Activated naive CD4-positive, alpha-beta T cell treated with anti-CD3 and anti-CD28 coated beads, Interleukin-2, amount 50 U/mL, for 16 hours (primary cell): ENCODE measurements around the gene GLOD5.
"Not testable (repeated sequence)": the region's sequence is repeated elsewhere in the genome, so short reads cannot be mapped to it uniquely, and the experiment has no call there.

Experiments
- DNase-seq: peaks from one replicate; pipeline ENCODE4 v3.0.0-alpha.2; 2020

The GLOD5 gene

DNA sequence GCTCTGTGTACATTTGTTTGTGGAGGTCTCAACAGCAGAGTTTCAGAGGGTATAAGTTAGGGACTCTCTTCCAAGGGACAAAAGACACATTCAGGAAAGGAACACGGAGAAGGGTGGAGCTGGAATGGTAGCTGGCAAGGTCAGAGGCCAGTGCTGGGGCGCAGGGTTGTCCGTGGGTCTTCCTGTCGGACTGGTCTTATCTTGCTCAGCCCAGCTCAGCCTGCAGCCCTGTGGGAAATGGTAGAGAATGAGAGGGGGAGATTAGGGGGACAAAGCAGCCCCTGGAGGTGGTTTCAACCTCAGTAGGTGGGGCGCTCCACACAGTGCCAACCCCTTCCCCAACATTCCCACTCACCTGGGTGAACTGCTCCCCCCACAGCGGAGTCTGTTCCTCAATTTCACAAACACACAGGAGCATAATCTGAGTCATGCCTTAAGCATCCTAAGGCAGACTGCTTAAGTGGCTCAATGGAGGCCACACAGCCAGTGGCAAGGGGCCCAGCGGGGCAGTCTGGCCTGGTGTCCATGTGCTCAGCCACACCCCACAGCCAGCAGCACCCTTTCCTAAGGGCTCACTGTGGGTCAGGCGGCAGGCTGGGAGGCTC, 33.5 kb downstream of the GLOD5 start:
- DNase-seq, result no peak

DNA sequence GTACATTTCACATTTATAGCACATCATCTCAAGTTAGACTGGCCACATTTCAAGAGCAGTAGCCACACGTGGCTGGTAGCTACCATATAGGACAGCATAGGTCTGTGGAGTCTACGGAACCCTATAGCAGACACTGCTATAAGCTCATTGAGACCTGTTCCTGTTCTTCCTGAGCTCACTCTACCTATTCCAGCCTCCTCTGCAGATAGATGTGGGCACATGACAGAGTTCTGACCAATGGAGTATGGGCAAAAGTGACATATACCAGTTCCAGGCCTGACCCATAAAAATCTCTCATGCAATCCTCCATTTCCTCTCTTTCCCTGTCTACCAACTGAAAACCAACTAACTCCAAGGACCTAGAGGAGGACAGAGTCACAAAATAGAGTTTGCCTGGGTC, 36.8 kb downstream of the GLOD5 start:
- no peak for DNase-seq

DNA sequence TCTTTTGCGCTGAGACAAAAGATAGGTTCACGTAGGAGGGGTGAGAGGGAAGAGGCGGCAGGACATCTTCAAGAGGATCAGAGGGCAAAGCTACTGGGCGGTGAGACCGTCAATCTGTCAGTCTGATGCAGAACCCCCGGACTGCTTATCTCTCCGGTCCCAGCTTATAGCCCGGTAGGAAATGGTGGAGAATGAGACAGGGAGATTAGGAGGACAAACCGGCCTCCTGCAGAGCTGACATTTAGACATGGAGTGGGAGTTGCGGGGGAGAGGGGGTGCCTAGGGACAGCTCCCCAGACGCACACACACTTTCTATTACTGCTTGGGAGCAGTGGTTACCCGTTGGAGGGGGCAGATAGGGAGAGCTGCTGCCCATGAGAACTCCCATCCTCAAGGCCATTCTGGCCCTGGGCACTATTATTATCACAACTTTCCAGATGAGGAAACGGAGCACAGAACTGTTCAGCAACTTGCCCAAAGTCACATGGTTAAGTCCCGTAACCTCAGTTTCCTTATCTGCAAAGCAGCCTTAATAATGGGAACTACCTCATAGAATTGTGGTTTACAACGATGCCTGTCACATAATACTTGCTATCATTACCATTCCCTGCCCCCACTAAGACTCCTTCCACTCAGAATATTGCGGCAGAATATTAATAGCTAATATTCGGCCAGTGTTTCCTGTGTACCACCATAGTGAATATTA, 39.2 kb downstream of the GLOD5 start:
- no peak for DNase-seq

DNA sequence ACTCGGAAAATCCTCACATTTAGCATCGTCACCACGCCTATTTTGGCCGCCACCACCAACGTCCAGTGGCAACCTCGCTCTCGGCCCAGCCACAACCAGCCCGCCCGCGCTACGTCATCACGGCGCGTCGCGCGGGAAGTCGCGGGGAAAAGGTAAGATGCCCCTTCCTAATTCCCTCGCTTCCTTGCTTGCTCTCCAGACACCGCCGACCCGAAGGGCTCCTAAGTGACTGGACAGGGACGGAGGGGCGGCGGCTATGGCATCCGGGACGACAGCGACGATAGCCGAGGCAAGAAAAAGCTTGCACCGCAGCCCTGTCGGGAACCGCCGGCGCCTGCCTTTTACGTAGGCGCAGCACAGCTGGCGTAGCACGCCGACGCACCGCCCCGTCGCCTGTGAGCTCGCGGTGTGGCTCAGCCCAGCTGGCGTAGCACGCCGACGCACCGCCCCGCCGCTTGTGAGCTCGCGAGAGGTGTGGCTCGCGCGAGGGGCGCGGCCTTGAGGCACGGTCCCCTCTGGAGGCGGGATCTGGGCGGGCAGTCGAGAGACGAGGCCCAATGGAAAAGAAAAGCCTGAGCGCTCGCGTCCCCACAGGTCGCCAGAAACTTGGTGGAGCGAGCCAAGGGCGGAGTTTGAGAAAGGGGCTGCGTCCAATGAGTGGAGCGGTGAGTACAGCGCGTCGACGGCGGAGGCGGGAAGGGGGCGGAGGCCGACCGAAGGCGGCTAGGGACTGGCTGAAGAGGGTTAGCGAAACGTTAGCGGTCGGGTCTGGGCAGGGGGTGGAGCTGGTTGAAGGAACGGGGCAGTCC, 39.9 kb downstream of the GLOD5 start, which contains the start of gene HDAC6:
HDAC6 (plus strand) TSS at position 788 of the 809 bp plus-strand sequence. CDS start 626 bp downstream, outside the sequence.
- peak; percentile 95 for DNase-seq

DNA sequence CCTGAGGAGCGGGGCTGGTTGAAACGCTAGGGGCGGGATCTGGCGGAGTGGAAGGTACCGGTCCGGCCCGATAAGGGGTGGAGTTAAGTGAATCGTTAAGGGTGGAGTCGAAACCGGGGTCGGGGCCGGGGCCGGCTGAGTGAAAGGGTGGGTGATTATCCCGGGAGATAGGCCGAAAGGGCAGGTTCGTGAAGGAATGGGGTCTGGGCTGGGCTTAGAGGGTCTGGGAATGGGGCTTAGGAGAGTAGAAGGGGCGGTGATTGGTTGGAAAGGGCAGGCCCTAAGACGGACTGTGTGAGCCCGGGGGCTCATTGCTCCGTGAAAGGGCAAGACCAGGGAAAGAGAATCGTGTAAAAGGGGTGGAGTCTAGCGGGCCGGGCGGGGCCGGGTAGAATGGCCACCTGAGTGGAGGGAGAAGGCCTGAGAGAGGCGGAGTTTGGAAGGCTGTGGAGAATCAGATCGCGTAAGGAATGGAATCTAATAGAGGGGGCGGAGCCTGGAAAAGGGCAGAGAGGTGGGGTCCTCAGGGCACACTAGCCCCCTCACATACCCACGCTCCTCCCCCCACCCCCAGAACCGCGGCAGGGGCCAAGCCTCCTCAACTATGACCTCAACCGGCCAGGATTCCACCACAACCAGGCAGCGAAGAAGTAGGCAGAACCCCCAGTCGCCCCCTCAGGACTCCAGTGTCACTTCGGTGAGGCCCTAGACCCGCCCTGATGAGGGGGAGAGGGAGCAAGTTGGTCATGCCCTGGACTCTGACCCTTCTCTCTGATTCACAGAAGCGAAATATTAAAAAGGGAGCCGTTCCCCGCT, 40.8 kb downstream of the GLOD5 start:
- peak; percentile 52 for DNase-seq

DNA sequence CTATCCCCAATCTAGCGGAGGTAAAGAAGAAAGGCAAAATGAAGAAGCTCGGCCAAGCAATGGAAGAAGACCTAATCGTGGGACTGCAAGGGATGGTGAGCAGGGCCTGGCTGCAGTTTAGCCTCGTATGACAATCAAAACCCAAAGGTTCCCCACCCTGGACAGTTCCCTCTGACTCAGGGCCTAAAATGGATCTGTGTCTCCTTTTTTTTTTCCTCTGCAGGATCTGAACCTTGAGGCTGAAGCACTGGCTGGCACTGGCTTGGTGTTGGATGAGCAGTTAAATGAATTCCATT, 41.3 kb downstream of the GLOD5 start:
- DNase-seq, result no peak

DNA sequence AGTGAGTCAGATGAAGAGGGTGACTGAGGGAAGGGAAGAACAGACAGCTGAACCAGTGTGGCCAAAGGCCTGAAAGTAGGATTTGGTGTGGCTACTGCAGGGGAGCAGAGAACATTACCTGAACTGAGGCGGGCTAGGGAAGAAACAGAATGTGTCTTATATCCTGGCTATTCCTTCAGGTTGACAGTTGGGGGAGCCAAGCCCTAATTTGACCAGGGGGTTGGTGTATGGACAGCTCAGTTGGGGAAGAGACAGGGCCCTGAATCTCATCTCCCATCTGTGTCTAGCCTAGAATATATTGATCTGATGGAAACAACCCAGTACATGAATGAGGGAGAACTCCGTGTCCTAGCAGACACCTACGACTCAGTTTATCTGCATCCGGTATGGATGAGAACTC, 44.5 kb downstream of the GLOD5 start:
- no peak for DNase-seq

DNA sequence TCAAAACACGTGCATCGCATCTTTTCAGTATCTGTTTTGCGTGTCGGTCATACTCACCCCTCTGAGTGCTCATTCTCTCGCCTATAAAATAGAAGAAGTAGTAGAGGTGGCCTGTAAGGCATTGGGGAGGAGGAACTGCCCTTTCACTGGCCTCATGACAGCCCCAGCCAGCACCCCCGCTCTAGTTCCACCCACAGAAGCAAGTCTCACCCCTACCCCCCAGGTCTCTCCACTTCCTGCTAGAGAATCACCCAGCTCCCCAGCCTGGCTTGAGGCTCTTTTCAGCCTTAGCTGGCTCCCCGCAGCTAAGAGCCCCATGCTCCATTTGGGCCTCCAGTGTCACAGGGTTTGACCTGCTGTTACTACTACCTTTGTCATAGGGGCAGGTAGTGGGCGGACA, 52.1 kb downstream of the GLOD5 start:
- DNase-seq, result no peak

DNA sequence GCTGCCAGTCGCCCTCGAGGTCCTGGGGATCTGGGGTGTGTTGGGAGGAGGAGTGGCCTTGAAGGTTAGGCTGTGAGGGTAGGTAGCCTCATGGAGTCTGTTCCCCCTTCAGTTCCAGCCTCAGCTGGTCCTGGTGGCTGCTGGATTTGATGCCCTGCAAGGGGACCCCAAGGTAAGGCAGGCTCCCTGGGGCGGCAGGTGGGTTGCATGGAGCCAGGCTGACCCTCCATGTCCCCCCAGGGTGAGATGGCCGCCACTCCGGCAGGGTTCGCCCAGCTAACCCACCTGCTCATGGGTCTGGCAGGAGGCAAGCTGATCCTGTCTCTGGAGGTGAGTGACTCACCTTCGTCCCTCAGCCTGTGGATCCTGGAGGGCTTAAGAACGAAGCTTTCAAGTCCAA, 53.2 kb downstream of the GLOD5 start:
- no peak for DNase-seq

DNA sequence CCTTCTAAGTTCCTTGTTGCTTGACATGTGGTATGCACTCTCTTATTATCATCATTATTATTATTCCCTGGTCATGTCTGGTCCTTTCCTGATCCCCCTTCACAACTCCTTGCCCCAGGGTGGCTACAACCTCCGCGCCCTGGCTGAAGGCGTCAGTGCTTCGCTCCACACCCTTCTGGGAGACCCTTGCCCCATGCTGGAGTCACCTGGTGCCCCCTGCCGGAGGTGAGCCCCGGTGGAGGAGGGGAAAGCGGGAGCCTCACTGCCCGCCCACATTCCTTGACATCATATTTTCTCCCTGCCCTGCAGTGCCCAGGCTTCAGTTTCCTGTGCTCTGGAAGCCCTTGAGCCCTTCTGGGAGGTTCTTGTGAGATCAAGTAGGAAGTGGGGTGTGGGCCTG, 53.7 kb downstream of the GLOD5 start:
- no peak for DNase-seq

DNA sequence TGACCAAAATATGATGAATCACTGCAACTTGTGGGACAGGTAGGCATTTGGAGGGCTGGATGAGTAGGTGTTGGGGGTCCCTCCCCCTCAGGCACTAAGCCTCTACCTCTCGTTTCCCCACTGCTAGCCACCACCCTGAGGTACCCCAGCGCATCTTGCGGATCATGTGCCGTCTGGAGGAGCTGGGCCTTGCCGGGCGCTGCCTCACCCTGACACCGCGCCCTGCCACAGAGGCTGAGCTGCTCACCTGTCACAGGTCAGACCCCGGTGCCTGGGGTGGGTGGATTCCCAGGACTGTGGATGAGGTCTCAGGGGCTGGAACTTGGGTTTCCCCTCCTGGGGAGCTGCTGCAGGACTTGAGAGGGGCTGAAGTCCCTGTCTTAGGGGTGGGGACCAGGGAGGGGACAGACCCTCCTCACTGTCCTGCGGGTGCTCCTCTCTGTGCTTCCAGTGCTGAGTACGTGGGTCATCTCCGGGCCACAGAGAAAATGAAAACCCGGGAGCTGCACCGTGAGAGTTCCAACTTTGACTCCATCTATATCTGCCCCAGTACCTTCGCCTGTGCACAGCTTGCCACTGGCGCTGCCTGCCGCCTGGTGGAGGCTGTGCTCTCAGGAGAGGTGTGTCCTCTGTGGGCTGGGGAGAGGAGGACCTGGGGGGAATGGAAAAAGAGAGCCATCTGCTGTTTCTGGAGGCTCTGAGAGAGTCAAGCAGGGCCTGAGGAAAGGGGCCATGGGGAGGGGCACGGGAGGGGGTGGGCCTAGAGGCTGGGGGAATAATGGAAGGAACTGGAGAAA, 54.7 kb downstream of the GLOD5 start:
- DNase-seq, result no peak

DNA sequence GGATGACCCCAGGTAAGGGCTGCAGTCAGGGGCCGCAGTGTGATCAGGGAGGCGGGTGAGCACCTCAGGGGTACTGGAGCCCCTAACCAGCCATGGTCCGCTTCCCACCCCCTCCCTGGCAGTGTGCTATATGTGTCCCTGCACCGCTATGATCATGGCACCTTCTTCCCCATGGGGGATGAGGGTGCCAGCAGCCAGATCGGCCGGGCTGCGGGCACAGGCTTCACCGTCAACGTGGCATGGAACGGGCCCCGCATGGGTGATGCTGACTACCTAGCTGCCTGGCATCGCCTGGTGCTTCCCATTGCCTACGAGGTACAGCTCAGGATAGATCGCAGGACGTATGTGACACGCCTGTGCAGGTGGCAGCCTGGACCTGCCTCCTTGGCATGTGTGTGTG, 56.6 kb downstream of the GLOD5 start:
- DNase-seq, result no peak

DNA sequence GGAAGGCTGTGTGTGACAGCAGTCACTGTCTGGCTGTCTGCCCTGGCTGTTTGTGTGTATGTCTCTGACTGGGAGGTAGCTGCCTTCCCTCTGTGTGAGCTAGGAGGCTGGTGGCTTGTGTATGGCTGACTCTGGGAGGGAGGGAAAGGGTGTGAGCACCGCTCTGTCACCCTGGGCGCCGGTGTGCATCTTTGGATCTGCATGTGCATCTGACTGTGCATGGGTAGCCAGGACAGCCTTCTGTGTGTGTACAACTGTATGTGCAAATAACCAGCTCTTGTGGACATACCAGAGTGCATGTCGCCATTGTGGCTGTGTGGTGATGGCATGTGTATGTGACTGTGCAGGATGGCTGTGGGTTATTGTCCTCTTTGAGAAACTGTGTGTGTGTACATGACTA, 57.3 kb downstream of the GLOD5 start:
- no peak for DNase-seq

DNA sequence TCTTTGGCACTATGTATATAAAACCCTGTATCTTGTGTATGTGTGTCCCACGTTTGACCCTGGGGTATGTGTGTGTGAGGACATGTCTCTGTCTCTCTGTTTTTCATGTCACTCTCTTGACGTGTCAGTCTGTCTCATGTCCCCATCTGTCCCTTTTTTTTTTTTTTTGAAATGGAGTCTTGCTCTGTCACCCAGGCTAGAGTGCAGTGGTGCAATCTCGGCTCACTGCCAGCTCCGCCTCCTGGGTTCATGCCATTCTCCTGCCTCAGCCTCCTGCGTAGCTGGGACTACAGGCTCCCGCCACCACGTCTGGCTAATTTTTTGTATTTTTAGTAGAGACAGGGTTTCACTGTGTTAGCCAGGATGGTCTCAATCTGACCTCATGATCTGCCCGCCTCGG, 57.8 kb downstream of the GLOD5 start:
- DNase-seq, result not testable (repeated sequence)

DNA sequence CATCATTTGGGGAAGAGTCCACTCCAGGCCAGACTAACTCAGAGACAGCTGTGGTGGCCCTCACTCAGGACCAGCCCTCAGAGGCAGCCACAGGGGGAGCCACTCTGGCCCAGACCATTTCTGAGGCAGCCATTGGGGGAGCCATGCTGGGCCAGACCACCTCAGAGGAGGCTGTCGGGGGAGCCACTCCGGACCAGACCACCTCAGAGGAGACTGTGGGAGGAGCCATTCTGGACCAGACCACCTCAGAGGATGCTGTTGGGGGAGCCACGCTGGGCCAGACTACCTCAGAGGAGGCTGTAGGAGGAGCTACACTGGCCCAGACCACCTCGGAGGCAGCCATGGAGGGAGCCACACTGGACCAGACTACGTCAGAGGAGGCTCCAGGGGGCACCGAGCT, 61.5 kb downstream of the GLOD5 start:
- DNase-seq, result no peak
